ENCODE measurements around the gene ADAMTS2.

DNA sequence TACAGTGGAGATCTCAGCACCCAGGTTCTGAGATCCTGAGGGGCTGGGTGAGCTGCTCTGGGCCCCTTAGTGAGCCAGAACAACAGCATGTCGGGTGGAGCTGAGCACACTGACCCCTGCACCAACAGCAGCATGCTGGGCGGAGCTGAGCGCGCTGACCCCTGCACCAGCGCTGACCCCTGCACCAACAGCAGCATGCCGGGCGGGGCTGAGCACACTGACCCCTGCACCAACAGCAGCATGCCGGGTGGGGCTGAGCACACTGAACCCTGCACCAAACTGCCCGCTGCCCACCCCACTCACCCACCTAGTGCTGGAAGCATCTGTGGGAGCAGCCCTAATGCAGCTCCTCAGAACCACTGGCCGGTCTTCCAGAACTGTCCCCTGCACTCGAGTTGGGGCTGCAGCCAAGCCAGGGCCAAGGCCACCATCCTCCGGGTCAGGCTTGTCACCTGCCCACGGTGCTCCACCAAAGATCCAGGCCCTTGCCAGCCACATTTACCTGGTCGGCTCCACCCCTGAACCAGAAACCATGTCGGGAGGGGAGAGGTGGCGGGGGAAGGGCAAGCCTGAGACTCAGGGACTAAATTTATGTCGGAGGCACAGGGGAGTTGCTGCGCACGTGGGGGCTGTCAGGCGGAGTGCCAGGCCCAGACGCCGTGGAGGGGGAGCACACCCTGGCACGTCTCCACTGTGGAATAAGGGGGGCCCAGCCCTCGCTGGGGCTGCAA lies 80.3 kb downstream of the ADAMTS2 start:
- TF ChIP-seq, protein P1, sequence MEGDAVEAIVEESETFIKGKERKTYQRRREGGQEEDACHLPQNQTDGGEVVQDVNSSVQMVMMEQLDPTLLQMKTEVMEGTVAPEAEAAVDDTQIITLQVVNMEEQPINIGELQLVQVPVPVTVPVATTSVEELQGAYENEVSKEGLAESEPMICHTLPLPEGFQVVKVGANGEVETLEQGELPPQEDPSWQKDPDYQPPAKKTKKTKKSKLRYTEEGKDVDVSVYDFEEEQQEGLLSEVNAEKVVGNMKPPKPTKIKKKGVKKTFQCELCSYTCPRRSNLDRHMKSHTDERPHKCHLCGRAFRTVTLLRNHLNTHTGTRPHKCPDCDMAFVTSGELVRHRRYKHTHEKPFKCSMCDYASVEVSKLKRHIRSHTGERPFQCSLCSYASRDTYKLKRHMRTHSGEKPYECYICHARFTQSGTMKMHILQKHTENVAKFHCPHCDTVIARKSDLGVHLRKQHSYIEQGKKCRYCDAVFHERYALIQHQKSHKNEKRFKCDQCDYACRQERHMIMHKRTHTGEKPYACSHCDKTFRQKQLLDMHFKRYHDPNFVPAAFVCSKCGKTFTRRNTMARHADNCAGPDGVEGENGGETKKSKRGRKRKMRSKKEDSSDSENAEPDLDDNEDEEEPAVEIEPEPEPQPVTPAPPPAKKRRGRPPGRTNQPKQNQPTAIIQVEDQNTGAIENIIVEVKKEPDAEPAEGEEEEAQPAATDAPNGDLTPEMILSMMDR (conservative IDR thresholded peaks at IDR 0.05; ENCODE audit: low read depth, low read length), result no peak
- TF ChIP-seq POLR2A (IDR thresholded peaks at IDR 0.05; ENCODE audit: low read depth, low read length) (no peak), SMC3 (IDR thresholded peaks at IDR 0.05; ENCODE audit: low read depth, low read length) (no peak), RCOR1 (IDR thresholded peaks at IDR 0.05; ENCODE audit: insufficient replicate concordance, low read length) (no peak)
- TF ChIP-seq, protein P2, sequence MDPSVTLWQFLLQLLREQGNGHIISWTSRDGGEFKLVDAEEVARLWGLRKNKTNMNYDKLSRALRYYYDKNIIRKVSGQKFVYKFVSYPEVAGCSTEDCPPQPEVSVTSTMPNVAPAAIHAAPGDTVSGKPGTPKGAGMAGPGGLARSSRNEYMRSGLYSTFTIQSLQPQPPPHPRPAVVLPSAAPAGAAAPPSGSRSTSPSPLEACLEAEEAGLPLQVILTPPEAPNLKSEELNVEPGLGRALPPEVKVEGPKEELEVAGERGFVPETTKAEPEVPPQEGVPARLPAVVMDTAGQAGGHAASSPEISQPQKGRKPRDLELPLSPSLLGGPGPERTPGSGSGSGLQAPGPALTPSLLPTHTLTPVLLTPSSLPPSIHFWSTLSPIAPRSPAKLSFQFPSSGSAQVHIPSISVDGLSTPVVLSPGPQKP (IDR thresholded peaks at IDR 0.05; ENCODE audit: borderline replicate concordance, low read depth, low read length), result no peak
